Vagina (tissue), 2 donors: ENCODE data around the gene SSX2IP. TPM values are rescaled to one million over a fixed set of nuclear protein-coding genes. Genes with fewer than 3 reads are reported as not detected.

Source experiments
- DNase-seq, 2 donors: peaks; one replicate each; pipeline ENCODE4 v3.0.0-alpha.2; 2017; ENCODE audit errors: extremely low spot score in 2 of 2
- H3K27ac ChIP-seq: fragments of 200-600 bp; sonication (generic); one replicate; pipeline ENCODE4 v1.5.1; 2019
- H3K27me3 ChIP-seq: fragments of 200-600 bp; sonication (generic); one replicate; pipeline ENCODE4 v1.5.1; 2019
- H3K36me3 ChIP-seq, 2 donors: fragments of 200-600 bp; sonication (generic); one replicate each; pipeline ENCODE4 v1.5.1; 2017 to 2019
- H3K4me1 ChIP-seq: fragments of 200-600 bp; sonication (generic); one replicate; pipeline ENCODE4 v1.5.1; 2019
- H3K4me3 ChIP-seq, 2 donors: fragments of 200-600 bp; sonication (generic); 1 replicate in 1 of 2; 2 replicates in 1 of 2; pipeline ENCODE4 v1.5.1; 2016 to 2019
- H3K9me3 ChIP-seq: fragments of 200-600 bp; sonication (generic); one replicate; pipeline ENCODE4 v1.5.1; 2019
- CTCF ChIP-seq, 3 experiments: fragments of 450-650 bp in 2 of 3; fragments of 200-600 bp in 1 of 3; sonication (generic) in 1 of 3; IDR thresholded peaks; one replicate each; pipeline ENCODE4 v1.5.1; 2017 to 2019; ENCODE audit warnings: antibody characterized with exemption in 3 of 3, mild to moderate bottlenecking in 2 of 3, moderate library complexity in 2 of 3
- POLR2A ChIP-seq, 2 donors: fragments of 450-650 bp; IDR thresholded peaks; one replicate each; pipeline ENCODE4 v1.6.1; 2017; ENCODE audit warnings: antibody characterized with exemption in 2 of 2, mild to moderate bottlenecking in 2 of 2, moderate library complexity in 2 of 2
- POLR2AphosphoS5 ChIP-seq, 2 donors: sonication (generic); formaldehyde crosslinking; IDR thresholded peaks; one replicate each; pipeline ENCODE4 v1.9.0; 2017; ENCODE audit warnings: antibody characterized with exemption in 2 of 2, mild to moderate bottlenecking in 2 of 2, low read depth in 1 of 2; ENCODE audit not compliant: insufficient read depth in 1 of 2
- intact Hi-C: fragments of 100-400 bp; cut with DNase I; formaldehyde crosslinking; loops from one replicate; pipeline ENCODE4 v1.15.1; 2023
- total RNA-seq: library from RNA; depleted of rRNA; stranded (reverse); fragments of >200 nt; gene quantifications from one replicate; pipeline ENCODE4 v1.2.3, GENCODE V29; 2016

SSX2IP gene
- total RNA-seq: 8.3 TPM

- Histone ChIP-seq H3K4me3 (peak within 1 kb of the TSS; percentile 82 to 87), H3K27me3 (no peaks in the 10 kb centered on the region), H3K9me3 (no peaks in the 10 kb centered on the region), H3K27ac (peak within 1 kb of the TSS; percentile 86), H3K36me3 (no peaks in the 10 kb centered on the region), H3K4me1 (peaks cover 14% of the 10 kb centered on the region)
- peak in 1 of 2 donors; percentile 74 for TF ChIP-seq POLR2AphosphoS5 (IDR thresholded peaks at IDR 0.05; ENCODE audit: insufficient read depth in 1 of 2, low read depth in 1 of 2)
- TF ChIP-seq CTCF (IDR thresholded peaks at IDR 0.05): no peak
- intact Hi-C loops: no loop called here
- peak in 1 of 2 donors; percentile 98 for DNase-seq
These were observed at the start of gene SSX2IP for GRCh38 chr1:84690397-84691121. Gene SSX2IP, minus strand, starts transcription at chr1:84690461. Its CDS starts 19,242 bp downstream, at chr1:84671219.

GRCh38 chr1:84738237-84738636, 48.0 kb upstream of the SSX2IP start:
- no peak overlapping the region for H3K27ac ChIP-seq
- H3K36me3 ChIP-seq: no peaks in the 10 kb centered on the region
- no peak overlapping the region for H3K4me3 ChIP-seq
- H3K27me3 ChIP-seq: no peaks in the 10 kb centered on the region
- intact Hi-C loops: no loop called here
- no peaks in the 10 kb centered on the region for H3K9me3 ChIP-seq
- DNase-seq: no peak
- no peak for TF ChIP-seq POLR2A (IDR thresholded peaks at IDR 0.05)
- no peak for TF ChIP-seq CTCF (IDR thresholded peaks at IDR 0.05)
- no peak for TF ChIP-seq POLR2AphosphoS5 (IDR thresholded peaks at IDR 0.05; ENCODE audit: insufficient read depth in 1 of 2, low read depth in 1 of 2)
- H3K4me1 ChIP-seq: no peaks in the 10 kb centered on the region

- TF ChIP-seq POLR2A (IDR thresholded peaks at IDR 0.05) (no peak), POLR2AphosphoS5 (IDR thresholded peaks at IDR 0.05; ENCODE audit: insufficient read depth in 1 of 2, low read depth in 1 of 2) (no peak), CTCF (IDR thresholded peaks at IDR 0.05) (no peak)
- DNase-seq: no peak
- H3K27ac ChIP-seq: no peak overlapping the region
- H3K4me1 ChIP-seq: no peaks in the 10 kb centered on the region
- no peaks in the 10 kb centered on the region for H3K9me3 ChIP-seq
- no peaks in the 10 kb centered on the region for H3K36me3 ChIP-seq
- H3K27me3 ChIP-seq: no peaks in the 10 kb centered on the region
- no peak overlapping the region for H3K4me3 ChIP-seq
- intact Hi-C loops: no loop called here
These were observed 47.3 kb upstream of the SSX2IP start for GRCh38 chr1:84737590-84737989.

- no peaks in the 10 kb centered on the region for H3K36me3 ChIP-seq
- no peaks in the 10 kb centered on the region for H3K9me3 ChIP-seq
- no peaks in the 10 kb centered on the region for H3K4me1 ChIP-seq
- TF ChIP-seq CTCF (IDR thresholded peaks at IDR 0.05) (no peak), POLR2AphosphoS5 (IDR thresholded peaks at IDR 0.05; ENCODE audit: insufficient read depth in 1 of 2, low read depth in 1 of 2) (no peak), POLR2A (IDR thresholded peaks at IDR 0.05) (no peak)
- no peak overlapping the region for H3K4me3 ChIP-seq
- H3K27me3 ChIP-seq: no peaks in the 10 kb centered on the region
- no peak overlapping the region for H3K27ac ChIP-seq
- DNase-seq: no peak
- intact Hi-C loops: no loop called here
These were observed 46.7 kb upstream of the SSX2IP start for GRCh38 chr1:84736944-84737343.

- H3K36me3 ChIP-seq: no peaks in the 10 kb centered on the region
- intact Hi-C loops: no loop called here
- H3K9me3 ChIP-seq: no peaks in the 10 kb centered on the region
- no peak for TF ChIP-seq POLR2A (IDR thresholded peaks at IDR 0.05)
- no peaks in the 10 kb centered on the region for H3K4me1 ChIP-seq
- H3K27me3 ChIP-seq: no peaks in the 10 kb centered on the region
- DNase-seq: no peak
- no peak overlapping the region for H3K27ac ChIP-seq
- no peak overlapping the region for H3K4me3 ChIP-seq
These were observed 46.2 kb upstream of the SSX2IP start for GRCh38 chr1:84736445-84736844.
